Keratinocyte (primary cell): ENCODE results near the gene POLDIP2. TPM values are rescaled to one million over a fixed set of nuclear protein-coding genes. Genes with fewer than 3 reads are reported as not detected.

ENCODE experiments used
- DNase-seq: peaks from one replicate; pipeline ENCODE4 v3.0.0-alpha.2; 2011; ENCODE audit warnings: low read depth, missing footprints, low spot score
- FAIRE-seq: peaks from 2 replicates; lab custom pipeline; 2011; peaks lifted over from hg19 to GRCh38; lab: Jason Lieb, UNC
- H2AFZ ChIP-seq: 2 replicates; pipeline ENCODE4 v1.6.0; 2012; ENCODE audit warnings: low read length, control low read depth, inconsistent platforms; ENCODE audit not compliant: control insufficient read depth
- H3K27ac ChIP-seq: 2 replicates; pipeline ENCODE4 v1.5.1; 2011; ENCODE audit warnings: low read length; ENCODE audit not compliant: control insufficient read depth, insufficient read depth
- H3K27me3 ChIP-seq: 3 replicates; pipeline ENCODE4 v1.6.0; 2011; ENCODE audit warnings: low read length; ENCODE audit not compliant: control insufficient read depth, insufficient read depth; ENCODE audit errors: extremely low read depth
- H3K36me3 ChIP-seq, 2 experiments: 2 replicates in 1 of 2; 3 replicates in 1 of 2; pipeline ENCODE4 v1.5.1; 2011; ENCODE audit warnings: low read length in 2 of 2, mild to moderate bottlenecking in 1 of 2; ENCODE audit not compliant: control insufficient read depth in 2 of 2, insufficient read depth in 2 of 2; ENCODE audit errors: extremely low read depth in 1 of 2
- H3K4me1 ChIP-seq: 3 replicates; pipeline ENCODE4 v1.5.1; 2011; ENCODE audit warnings: low read length; ENCODE audit not compliant: control insufficient read depth, insufficient read depth; ENCODE audit errors: extremely low read depth
- H3K4me2 ChIP-seq: 3 replicates; pipeline ENCODE4 v1.6.0; 2011; ENCODE audit warnings: low read depth, low read length; ENCODE audit not compliant: control insufficient read depth, insufficient read depth; ENCODE audit errors: extremely low read depth
- H3K4me3 ChIP-seq, 3 experiments: fragments of 200-600 bp in 1 of 3; sonication (generic) in 1 of 3; 2 replicates in 2 of 3; 3 replicates in 1 of 3; pipeline ENCODE4 v1.5.1; 2011 to 2016; ENCODE audit warnings: low read length in 3 of 3, mild to moderate bottlenecking in 3 of 3, control low read depth in 2 of 3, inconsistent platforms in 1 of 3, low read depth in 1 of 3, mixed read lengths in 1 of 3, mixed run types in 1 of 3, moderate library complexity in 1 of 3; ENCODE audit not compliant: control insufficient read depth in 2 of 3, insufficient read depth in 2 of 3; ENCODE audit errors: extremely low read depth in 1 of 3
- H3K79me2 ChIP-seq: 2 replicates; pipeline ENCODE4 v1.6.0; 2012; ENCODE audit warnings: low read length; ENCODE audit not compliant: control insufficient read depth, insufficient read depth
- H3K9ac ChIP-seq: 3 replicates; pipeline ENCODE4 v1.6.0; 2011; ENCODE audit warnings: low read length; ENCODE audit not compliant: control insufficient read depth, insufficient read depth; ENCODE audit errors: extremely low read depth
- H3K9me1 ChIP-seq: 3 replicates; pipeline ENCODE4 v1.6.0; 2011; ENCODE audit warnings: low read length; ENCODE audit not compliant: control insufficient read depth, insufficient read depth; ENCODE audit errors: extremely low read depth
- H3K9me3 ChIP-seq: 2 replicates; pipeline ENCODE4 v1.5.1; 2012; ENCODE audit warnings: low read depth, low read length; ENCODE audit not compliant: control insufficient read depth
- H4K20me1 ChIP-seq: 3 replicates; pipeline ENCODE4 v1.6.0; 2011; ENCODE audit warnings: low read length; ENCODE audit not compliant: control insufficient read depth, insufficient read depth; ENCODE audit errors: extremely low read depth
- CTCF ChIP-seq, 3 experiments: IDR thresholded peaks in 1 of 3; conservative IDR thresholded peaks in 1 of 3; optimal IDR thresholded peaks in 1 of 3; 2 replicates in 2 of 3; 3 replicates in 1 of 3; pipeline versions ENCODE3 to v1.5.1; 2011; ENCODE audit warnings: low read length in 3 of 3, mild to moderate bottlenecking in 3 of 3, moderate library complexity in 2 of 3, control low read depth in 1 of 3, inconsistent platforms in 1 of 3; ENCODE audit not compliant: insufficient read depth in 2 of 3; ENCODE audit errors: extremely low read depth in 1 of 3
- EZH2 ChIP-seq: IDR thresholded peaks from one replicate; pipeline ENCODE4 v1.6.1; 2012; ENCODE audit warnings: inconsistent platforms, mild to moderate bottlenecking, low read length, moderate library complexity
- dilution Hi-C: fragments of 300-500 bp; cut with MboI; formaldehyde crosslinking; loops from one replicate; pipeline ENCODE4 v1.7.0; 2020; ENCODE audit warnings: low sequenced_read_pairs; ENCODE audit not compliant: extremely low pct_ligation_motif_present
- polyA plus RNA-seq, 5 experiments: library from polyadenylated mRNA; depleted of rRNA in 3 of 5; stranded (reverse) in 3 of 5; stranded (forward) in 1 of 5; unstranded in 1 of 5; fragments of >200 nt; gene quantifications; 1 replicate in 1 of 5; 2 replicates in 3 of 5; 3 replicates in 1 of 5; pipeline versions ENCODE4 v1.2.1 to v1.2.3, GENCODE V29; 2011 to 2012; ENCODE audit warnings: missing spikeins in 2 of 5, low read depth in 1 of 5, low replicate concordance in 1 of 5

The POLDIP2 gene
- polyA plus RNA-seq, 1 donor (not counting 4 experiments of a cell fraction or from before 2014, with no cell fraction given), result 90.2 TPM

DNA sequence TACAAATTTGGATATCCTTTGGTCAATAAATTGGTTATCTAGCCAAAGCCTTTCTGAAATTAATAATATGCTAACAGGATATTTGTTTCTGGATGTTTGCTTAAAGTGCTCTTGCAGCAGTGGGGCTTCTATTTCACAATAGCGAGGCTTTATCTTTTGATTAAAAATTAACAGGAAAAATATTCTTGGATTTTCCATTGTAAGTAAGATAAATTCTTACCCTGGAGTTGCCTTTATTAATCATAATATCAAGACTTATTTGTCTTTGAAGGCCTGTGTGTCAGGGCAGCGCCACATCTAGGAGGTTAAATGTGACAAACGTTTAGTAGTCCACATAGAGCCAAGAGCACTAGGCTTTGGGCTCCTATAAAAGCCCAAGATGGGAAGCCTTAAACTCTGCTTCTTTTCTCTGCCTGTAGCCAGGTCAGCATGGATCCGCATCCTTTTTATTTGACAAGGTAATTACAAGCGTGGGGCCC, 33.0 kb downstream of the POLDIP2 start:
- H3K9me1 ChIP-seq, result peaks cover 2% of the 10 kb centered on the region
- no peak overlapping the region for H2AFZ ChIP-seq
- DNase-seq (no peak), FAIRE-seq (no peak)
- dilution Hi-C loops, result no loop called here
- H3K4me1 ChIP-seq, result peaks cover 32% of the 10 kb centered on the region
- no peaks in the 10 kb centered on the region for H4K20me1 ChIP-seq
- H3K36me3 ChIP-seq, result peaks cover 5 to 14% of the 10 kb centered on the region in 2 experiments
- H3K9ac ChIP-seq, result no peak overlapping the region
- H3K27me3 ChIP-seq, result no peaks in the 10 kb centered on the region
- no peaks in the 10 kb centered on the region for H3K9me3 ChIP-seq
- no peak overlapping the region for H3K4me2 ChIP-seq
- peaks cover 44% of the 10 kb centered on the region for H3K79me2 ChIP-seq
- TF ChIP-seq CTCF (optimal IDR thresholded peaks at IDR 0.05 in 1 of 3, IDR thresholded peaks at IDR 0.05 in 1 of 3, conservative IDR thresholded peaks at IDR 0.05 in 1 of 3; ENCODE audit: extremely low read depth in 1 of 3, insufficient read depth in 2 of 3, low read length in 3 of 3), result no peak
- no peak for TF ChIP-seq EZH2
- H3K27ac ChIP-seq, result no peak overlapping the region
- no peak overlapping the region for H3K4me3 ChIP-seq

- no peak for DNase-seq
- TF ChIP-seq CTCF (optimal IDR thresholded peaks at IDR 0.05 in 1 of 3, IDR thresholded peaks at IDR 0.05 in 1 of 3, conservative IDR thresholded peaks at IDR 0.05 in 1 of 3; ENCODE audit: extremely low read depth in 1 of 3, insufficient read depth in 2 of 3, low read length in 3 of 3), result no peak
- no peak for TF ChIP-seq EZH2
- Histone ChIP-seq H3K79me2 (peaks cover 46% of the 10 kb centered on the region), H2AFZ (no peak overlapping the region), H3K27ac (peak overlapping the region; percentile 68), H3K9me1 (no peaks in the 10 kb centered on the region), H4K20me1 (no peaks in the 10 kb centered on the region), H3K9me3 (no peaks in the 10 kb centered on the region), H3K4me3 (peak overlapping the region; percentile 61 to 95 (median 92)), H3K4me1 (peaks cover 22% of the 10 kb centered on the region), H3K27me3 (no peaks in the 10 kb centered on the region), H3K9ac (peak overlapping the region; percentile 82), H3K36me3 (peaks cover 0 to 2% of the 10 kb centered on the region in 2 experiments), H3K4me2 (peak overlapping the region; percentile 97)
- FAIRE-seq, result no peak
- dilution Hi-C loops, result no loop called here
These were observed 36.9 kb downstream of the POLDIP2 start for GRCh38 chr17:28320215-28321061.
